ENCODE data around the gene TMC2.

Gene TMC2

DNA sequence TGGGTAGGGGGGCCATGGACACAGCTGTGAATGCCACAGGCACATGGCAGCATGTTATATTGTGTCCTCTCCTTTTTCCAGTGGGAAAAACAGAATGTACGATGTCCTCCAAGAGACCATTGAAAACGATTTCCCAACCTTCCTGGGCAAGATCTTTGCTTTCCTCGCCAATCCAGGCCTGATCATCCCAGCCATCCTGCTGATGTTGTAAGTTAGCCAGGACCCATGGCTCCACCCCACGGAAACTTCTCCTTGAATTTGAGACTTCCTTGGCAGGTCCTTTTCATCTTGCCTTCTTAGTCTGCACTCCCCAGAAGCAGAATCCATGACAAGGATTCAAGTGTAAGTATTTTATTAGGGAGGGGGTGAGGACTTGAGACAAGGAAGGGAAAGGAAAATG lies 87.8 kb downstream of the TMC2 start:
- ChIA-PET CTCF (no interaction called here), POLR2A (no interaction called here)
- no peak for TF ChIP-seq TARDBP (IDR thresholded peaks at IDR 0.05)
- no peak for DNase-seq (ENCODE audit: extremely low spot score)

DNA sequence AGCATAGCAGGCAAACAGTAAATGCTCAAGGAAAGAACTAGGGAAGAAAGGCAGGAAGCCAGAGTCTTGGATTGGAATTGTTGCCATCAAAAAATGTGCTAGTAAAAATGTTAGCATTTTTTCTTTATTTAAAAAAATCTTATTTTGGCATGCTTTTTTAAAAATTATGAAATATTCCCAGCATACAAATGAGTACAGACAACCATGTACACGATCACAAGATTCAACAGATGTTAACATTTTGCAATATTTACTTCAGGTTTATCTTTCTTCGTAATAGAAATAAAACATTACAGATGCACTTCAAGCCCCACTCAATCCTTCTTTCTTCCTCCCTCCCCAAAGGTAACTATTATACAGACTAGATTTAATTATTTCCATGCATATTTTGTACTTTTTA lies 88.7 kb downstream of the TMC2 start:
- POLR2A ChIA-PET = no interaction called here

DNA sequence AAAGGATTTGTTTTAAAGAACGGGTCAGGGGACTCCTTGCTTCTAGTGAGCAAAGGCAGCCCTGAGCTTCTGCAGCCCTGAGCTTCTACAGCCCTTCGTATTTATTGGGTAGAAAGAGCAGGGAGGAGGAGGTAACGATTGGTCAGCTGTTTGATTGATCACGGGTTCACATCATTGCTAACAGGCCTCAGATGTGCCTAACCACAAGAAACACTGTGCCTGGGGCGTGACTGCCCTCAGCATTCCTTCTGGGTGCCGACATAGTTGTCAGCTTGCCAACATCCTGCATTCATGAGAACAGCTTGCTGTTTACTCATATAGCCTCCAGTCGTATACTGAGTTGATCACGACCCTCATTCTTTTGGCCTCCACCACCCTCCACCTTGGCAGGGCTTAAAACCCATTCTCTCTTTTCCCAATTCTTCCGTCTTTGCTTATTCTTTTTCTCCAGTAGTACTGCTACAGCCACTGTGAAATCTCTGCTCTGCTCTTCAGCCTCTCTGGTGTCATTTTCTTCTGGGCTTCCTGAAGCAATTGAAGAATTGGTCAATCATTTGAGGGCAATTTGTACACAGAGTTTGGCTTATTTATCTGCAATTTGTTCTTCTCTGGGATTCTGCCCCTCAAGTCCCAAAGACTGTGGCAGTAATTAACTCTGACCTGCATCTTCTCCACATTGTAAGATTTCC lies 90.6 kb downstream of the TMC2 start:
- TF ChIP-seq FOXM1 (IDR thresholded peaks at IDR 0.05; ENCODE audit: borderline replicate concordance) (no peak), FOXK2 (IDR thresholded peaks at IDR 0.05) (no peak), L3MBTL2 (conservative IDR thresholded peaks at IDR 0.05) (no peak), CTBP1 (IDR thresholded peaks at IDR 0.05; ENCODE audit: borderline replicate concordance) (no peak), ZNF384 (IDR thresholded peaks at IDR 0.05) (no peak), NFRKB (IDR thresholded peaks at IDR 0.05) (no peak), BHLHE40 (IDR thresholded peaks at IDR 0.05; ENCODE audit: borderline replicate concordance) (no peak), ELF4 (IDR thresholded peaks at IDR 0.05) (no peak), FOXA1 (IDR thresholded peaks at IDR 0.05) (no peak), ARNT (IDR thresholded peaks at IDR 0.05) (no peak), SP1 (IDR thresholded peaks at IDR 0.05) (no peak), SUZ12 (IDR thresholded peaks at IDR 0.05) (no peak), HDGF (IDR thresholded peaks at IDR 0.05; ENCODE audit: borderline replicate concordance) (no peak), LEF1 (IDR thresholded peaks at IDR 0.05; ENCODE audit: borderline replicate concordance) (no peak)
- ChIA-PET CTCF (interaction anchor here (0.6 kb wide), 1 partner anchor 47 kb away, joined by 3 read pairs; no protein-coding TSS in a partner anchor), POLR2A (no interaction called here)
- DNase-seq (ENCODE audit: extremely low spot score) = no peak

More for the DNA sequence above, 88.7 kb downstream of the TMC2 start:
- TF ChIP-seq FOXK2 (IDR thresholded peaks at IDR 0.05) = no peak
- CTCF ChIA-PET = no interaction called here
- DNase-seq (ENCODE audit: extremely low spot score) = no peak

DNA sequence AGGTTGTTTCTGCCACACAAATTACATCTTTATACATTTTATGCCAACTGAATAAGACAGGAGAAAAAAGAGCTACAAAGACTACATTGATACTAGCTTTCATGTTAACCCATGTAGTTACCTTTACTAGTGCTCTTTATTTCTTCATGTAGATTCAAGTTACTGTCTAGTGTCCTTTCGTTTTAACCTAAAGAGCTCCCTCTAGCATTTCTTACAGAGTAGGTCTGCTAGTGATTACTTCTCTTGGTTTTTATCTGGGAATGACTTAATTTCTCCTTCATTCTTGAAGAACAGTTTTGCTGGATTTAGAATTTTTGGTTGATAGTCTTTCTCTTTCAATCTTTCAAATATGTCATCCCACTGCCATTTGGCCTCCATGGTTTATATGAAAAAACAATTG lies 94.9 kb downstream of the TMC2 start:
- POLR2A ChIA-PET = no interaction called here
- CTCF ChIA-PET = no interaction called here
- no peak for DNase-seq (ENCODE audit: extremely low spot score)

DNA sequence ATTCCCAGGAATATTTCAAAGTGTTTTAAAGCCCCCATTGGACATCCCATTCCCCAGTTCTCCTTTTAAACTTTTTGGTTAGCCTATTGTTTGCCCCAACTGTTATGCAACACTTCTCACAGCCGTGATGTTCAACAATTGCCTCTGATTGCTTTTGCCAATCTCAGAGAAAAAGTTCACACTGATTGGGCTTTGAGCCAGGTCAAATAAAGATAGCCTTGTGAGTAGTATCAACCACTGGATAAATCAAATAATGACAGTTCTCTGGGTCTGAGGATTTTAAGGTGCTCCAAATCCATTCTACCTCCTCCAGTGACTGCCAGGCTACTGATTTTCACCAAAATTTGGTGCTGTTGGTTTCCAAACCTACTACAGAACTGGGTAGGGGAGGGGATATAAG lies 97.0 kb downstream of the TMC2 start:
- ChIA-PET CTCF (no interaction called here), POLR2A (no interaction called here)
- no peak for DNase-seq (ENCODE audit: extremely low spot score)
- no peak for TF ChIP-seq NFRKB (IDR thresholded peaks at IDR 0.05)
- TF ChIP-seq FOXA1 (IDR thresholded peaks at IDR 0.05) = no peak
- no peak for TF ChIP-seq HDGF (IDR thresholded peaks at IDR 0.05; ENCODE audit: borderline replicate concordance)
- TF ChIP-seq SP1 (IDR thresholded peaks at IDR 0.05) = no peak
- no peak for TF ChIP-seq CTBP1 (IDR thresholded peaks at IDR 0.05; ENCODE audit: borderline replicate concordance)
- no peak for TF ChIP-seq SUZ12 (IDR thresholded peaks at IDR 0.05)
- TF ChIP-seq FOXK2 (IDR thresholded peaks at IDR 0.05) = no peak
- TF ChIP-seq FOXM1 (IDR thresholded peaks at IDR 0.05; ENCODE audit: borderline replicate concordance) = no peak
- no peak for TF ChIP-seq TARDBP (IDR thresholded peaks at IDR 0.05)
- no peak for TF ChIP-seq ELF4 (IDR thresholded peaks at IDR 0.05)
- no peak for TF ChIP-seq ZNF384 (IDR thresholded peaks at IDR 0.05)
- no peak for TF ChIP-seq ARNT (IDR thresholded peaks at IDR 0.05)
- TF ChIP-seq BHLHE40 (IDR thresholded peaks at IDR 0.05; ENCODE audit: borderline replicate concordance) = no peak
- TF ChIP-seq LEF1 (IDR thresholded peaks at IDR 0.05; ENCODE audit: borderline replicate concordance) = no peak
- TF ChIP-seq L3MBTL2 (conservative IDR thresholded peaks at IDR 0.05) = no peak
- TF ChIP-seq, protein P1, sequence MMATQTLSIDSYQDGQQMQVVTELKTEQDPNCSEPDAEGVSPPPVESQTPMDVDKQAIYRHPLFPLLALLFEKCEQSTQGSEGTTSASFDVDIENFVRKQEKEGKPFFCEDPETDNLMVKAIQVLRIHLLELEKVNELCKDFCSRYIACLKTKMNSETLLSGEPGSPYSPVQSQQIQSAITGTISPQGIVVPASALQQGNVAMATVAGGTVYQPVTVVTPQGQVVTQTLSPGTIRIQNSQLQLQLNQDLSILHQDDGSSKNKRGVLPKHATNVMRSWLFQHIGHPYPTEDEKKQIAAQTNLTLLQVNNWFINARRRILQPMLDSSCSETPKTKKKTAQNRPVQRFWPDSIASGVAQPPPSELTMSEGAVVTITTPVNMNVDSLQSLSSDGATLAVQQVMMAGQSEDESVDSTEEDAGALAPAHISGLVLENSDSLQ (IDR thresholded peaks at IDR 0.05) = no peak

More for the DNA sequence above, 94.9 kb downstream of the TMC2 start:
- TF ChIP-seq L3MBTL2 (conservative IDR thresholded peaks at IDR 0.05) = no peak
- TF ChIP-seq HDGF (IDR thresholded peaks at IDR 0.05; ENCODE audit: borderline replicate concordance) = no peak
- no peak for TF ChIP-seq NFRKB (IDR thresholded peaks at IDR 0.05)
- TF ChIP-seq SP1 (IDR thresholded peaks at IDR 0.05) = no peak
- no peak for TF ChIP-seq ARNT (IDR thresholded peaks at IDR 0.05)
- TF ChIP-seq ZNF384 (IDR thresholded peaks at IDR 0.05) = no peak
- no peak for TF ChIP-seq FOXA1 (IDR thresholded peaks at IDR 0.05)
- no peak for TF ChIP-seq ELF4 (IDR thresholded peaks at IDR 0.05)
- no peak for TF ChIP-seq CTBP1 (IDR thresholded peaks at IDR 0.05; ENCODE audit: borderline replicate concordance)
- TF ChIP-seq, protein P1 (IDR thresholded peaks at IDR 0.05) = no peak
- TF ChIP-seq FOXK2 (IDR thresholded peaks at IDR 0.05) = no peak
- no peak for TF ChIP-seq FOXM1 (IDR thresholded peaks at IDR 0.05; ENCODE audit: borderline replicate concordance)
- no peak for TF ChIP-seq SUZ12 (IDR thresholded peaks at IDR 0.05)
- TF ChIP-seq TARDBP (IDR thresholded peaks at IDR 0.05) = no peak

DNA sequence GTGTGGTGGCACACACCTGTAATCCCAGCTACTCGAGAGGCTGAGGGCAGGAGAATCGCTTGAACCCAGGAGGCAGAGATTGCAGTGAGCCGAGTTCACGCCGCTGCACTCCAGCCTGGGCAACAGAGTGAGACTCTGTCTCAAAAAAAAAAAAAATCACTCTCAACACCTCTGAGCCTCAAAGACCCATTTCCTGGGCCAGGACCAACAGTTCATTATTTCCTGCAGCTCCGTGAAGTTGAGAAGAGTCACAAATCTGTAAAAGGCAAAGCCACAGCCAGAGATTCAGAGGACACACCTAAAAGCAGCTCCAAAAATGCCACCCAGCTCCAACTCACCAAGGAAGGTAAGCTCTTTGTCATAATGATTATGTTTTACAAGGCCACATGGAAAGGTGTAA lies 100.9 kb downstream of the TMC2 start:
- ChIA-PET CTCF (interaction anchor here (0.5 kb wide), 1 partner anchor 163 kb away, joined by 3 read pairs; no protein-coding TSS in a partner anchor), POLR2A (interaction anchor here (1.0 kb wide), 1 partner anchor 16 kb away, joined by 3 read pairs; no protein-coding TSS in a partner anchor)
- TF ChIP-seq L3MBTL2 (conservative IDR thresholded peaks at IDR 0.05) (no peak), TARDBP (IDR thresholded peaks at IDR 0.05) (no peak), SP1 (IDR thresholded peaks at IDR 0.05) (no peak), FOXA1 (IDR thresholded peaks at IDR 0.05) (no peak), LEF1 (IDR thresholded peaks at IDR 0.05; ENCODE audit: borderline replicate concordance) (no peak), SUZ12 (IDR thresholded peaks at IDR 0.05) (no peak)
- TF ChIP-seq, protein P1 (IDR thresholded peaks at IDR 0.05) = no peak
- no peak for DNase-seq (ENCODE audit: extremely low spot score)

Measured in HEK293T (cell line).